ENCODE measurements around the gene TMSB15A. TPM values are rescaled to one million over a fixed set of nuclear protein-coding genes. Genes with fewer than 3 reads are reported as not detected.
"Not testable (repeated sequence)": the region's sequence is repeated elsewhere in the genome, so short reads cannot be mapped to it uniquely, and the experiment has no call there.

TMSB15A gene
- total RNA-seq, 4 donors from 2014 or later = 2.0 TPM; not detected in 3

GRCh38 chrX:102491766-102492165, 24.8 kb downstream of the TMSB15A start:
- no peak for ATAC-seq
- no peaks in the 10 kb centered on the region for H3K4me1 ChIP-seq
- TF ChIP-seq CTCF (IDR thresholded peaks at IDR 0.05) (no peak), EP300 (IDR thresholded peaks at IDR 0.05) (no peak), POLR2AphosphoS5 (IDR thresholded peaks at IDR 0.05) (no peak), POLR2A (IDR thresholded peaks at IDR 0.05) (no peak)

GRCh38 chrX:102478765-102479164, 37.8 kb downstream of the TMSB15A start:
- not testable (repeated sequence) for H3K36me3 ChIP-seq, H3K4me3 ChIP-seq, ATAC-seq, H3K4me1 ChIP-seq, H3K9me3 ChIP-seq, H3K27ac ChIP-seq, H3K27me3 ChIP-seq
- WGBS, 2 donors (ENCODE audit: low coverage in 1 of 2) = no CpG with 5 or more reads among the region's 5 CpGs

More at GRCh38 chrX:102491766-102492165, 24.8 kb downstream of the TMSB15A start:
- H3K4me3 ChIP-seq = no peak overlapping the region
- no peak overlapping the region for H3K27ac ChIP-seq
- no peaks in the 10 kb centered on the region for H3K27me3 ChIP-seq
- H3K9me3 ChIP-seq = no peaks in the 10 kb centered on the region
- H3K36me3 ChIP-seq = no peaks in the 10 kb centered on the region

GRCh38 chrX:102471762-102472220, 44.7 kb downstream of the TMSB15A start, which contains the start of gene TCP11X2:
Gene TCP11X2 (minus strand): TSS chrX:102471812.
- not testable (repeated sequence) for H3K4me3 ChIP-seq, H3K36me3 ChIP-seq, H3K27ac ChIP-seq, H3K9me3 ChIP-seq, H3K4me1 ChIP-seq, ATAC-seq, H3K27me3 ChIP-seq
- no CpG with 5 or more reads among the region's 17 CpGs for WGBS, 2 donors (ENCODE audit: low coverage in 1 of 2)

- H3K27me3 ChIP-seq, H3K4me3 ChIP-seq, H3K9me3 ChIP-seq, H3K27ac ChIP-seq, ATAC-seq, H3K36me3 ChIP-seq, H3K4me1 ChIP-seq: not testable (repeated sequence)
- no CpG with 5 or more reads among the region's 3 CpGs for WGBS, 2 donors (ENCODE audit: low coverage in 1 of 2)
These were observed 46.3 kb downstream of the TMSB15A start for GRCh38 chrX:102470215-102470614.

Other genes starting within 250 kb of the TMSB15A start
- gene NXF2B, start 76.7 kb downstream of the TMSB15A start, total RNA-seq = not detected
- gene TCP11X2, start 44.9 kb downstream of the TMSB15A start, total RNA-seq = not detected
- gene ARMCX5, start 82.8 kb upstream of the TMSB15A start, total RNA-seq = 10 to 100 TPM in 3 of 4 donors, 1 to 10 TPM in 1; 4.6 to 16.4 (median 10.7) TPM
- 10 to 100 TPM; 10.8 to 33.8 (median 22.0) TPM for gene GPRASP1, start 134.7 kb upstream of the TMSB15A start, total RNA-seq
- gene GPRASP2, start 195.7 kb upstream of the TMSB15A start, total RNA-seq = 10 to 100 TPM; 12.6 to 14.3 (median 13.4) TPM
- gene GPRASP3, start 204.0 kb upstream of the TMSB15A start, total RNA-seq = 1 to 10 TPM; 4.8 to 5.9 (median 5.0) TPM